Adrenal gland (tissue), 12 donors: Measurements from ENCODE around the gene MAGEA1. TPM values are rescaled to one million over a fixed set of nuclear protein-coding genes. Genes with fewer than 3 reads are reported as not detected.
"Not testable (repeated sequence)": the region's sequence is repeated elsewhere in the genome, so short reads cannot be mapped to it uniquely, and the experiment has no call there.

Experiments used
- DNase-seq, 7 donors: peaks; one replicate each; pipeline ENCODE4 v3.0.0-alpha.2; 2019 to 2020
- H3K27ac ChIP-seq, 5 donors: fragments of 200-600 bp; sonication (generic) in 4 of 5; 1 replicate in 3 of 5; 2 replicates in 2 of 5; pipeline versions ENCODE4 v1.5.1 to v1.8.0; 2016 to 2020; ENCODE audit warnings: mild to moderate bottlenecking in 1 of 5
- H3K27me3 ChIP-seq: fragments of 200-600 bp; 2 replicates; pipeline ENCODE4 v1.8.0; 2021
- H3K36me3 ChIP-seq, 2 donors: fragments of 200-600 bp; replicated peaks in 1 of 2; 1 replicate in 1 of 2; 2 replicates in 1 of 2; pipeline versions ENCODE4 v1.5.1 to v1.8.0; 2018 to 2022
- H3K4me1 ChIP-seq, 2 donors: fragments of 200-600 bp; replicated peaks in 1 of 2; 1 replicate in 1 of 2; 2 replicates in 1 of 2; pipeline versions ENCODE4 v1.5.1 to v1.8.0; 2018 to 2021
- H3K4me3 ChIP-seq, 4 donors: fragments of 200-600 bp; sonication (generic) in 3 of 4; one replicate each; pipeline ENCODE4 v1.5.1; 2016 to 2018
- H3K9me3 ChIP-seq, 3 donors: fragments of 200-600 bp; sonication (generic) in 1 of 3; replicated peaks in 1 of 3; 1 replicate in 2 of 3; 2 replicates in 1 of 3; pipeline versions ENCODE4 v1.5.1 to v1.8.0; 2016 to 2021
- POLR2A ChIP-seq, 2 donors: fragments of 450-650 bp; IDR thresholded peaks; one replicate each; pipeline ENCODE4 v1.6.1; 2017; ENCODE audit warnings: antibody characterized with exemption in 2 of 2, mild to moderate bottlenecking in 2 of 2, moderate library complexity in 1 of 2
- WGBS, 4 donors: extraction: QIAGEN DNeasy Blood & Tissue Kit in 2 of 4; methylation state at CpG; one replicate each; pipeline versions ENCODE4 v1.1.5 to v1.1.7; 2013 to 2017; 5-methylcytosine and 5-hydroxymethylcytosine counted together
- intact Hi-C, 2 donors: fragments of 100-400 bp; cut with DNase I; formaldehyde crosslinking; loops; one replicate each; pipeline versions ENCODE4 v1.14.1 to v1.15.0; 2022 to 2023
- polyA plus RNA-seq, 3 donors: library from polyadenylated mRNA; stranded (reverse); fragments of 200-250 nt in 2 of 3; fragments of 350-450 nt in 1 of 3; fragmentation: Illumina TruSeq in 1 of 3; extraction: RNeasy Lipid Tissue Mini Kit (QIAGEN cat#74804) in 1 of 3; gene quantifications; one replicate each; pipeline ENCODE4 v1.2.3, GENCODE V29; 2013 to 2014
- total RNA-seq, 9 donors: library from RNA; depleted of rRNA in 4 of 9; stranded (reverse); fragments of >200 nt in 4 of 9; fragments of 120-200 nt in 1 of 9; fragmentation: NEBNext Ultra II Directional in 1 of 9; extraction: Animal tissue kit (Norgen Biotek cat#: 25700) in 1 of 9; gene quantifications; one replicate each; pipeline versions ENCODE4 v1.1.0 to v1.2.4, GENCODE V29; 2013 to 2023
- TF ChIP-seq, protein P1 (sequence below), 6 experiments: fragments of 450-650 bp in 4 of 6; fragments of 200-600 bp in 2 of 6; sonication (generic) in 1 of 6; IDR thresholded peaks; 1 replicate in 5 of 6; 2 replicates in 1 of 6; pipeline versions ENCODE4 v1.5.1 to v1.8.0; 2016 to 2021; ENCODE audit warnings: antibody characterized with exemption in 6 of 6, mild to moderate bottlenecking in 2 of 6, moderate library complexity in 1 of 6
- donor health status: healthy with polysubstance abuse.
- donor health status: Bipolar disorder and iron deficiency.
- donor health status: DM: yes; HTN: yes; CAD: no.
- donor health status: DM: no; HTN: no; CAD: no.
- donor health status: DM: no; HTN: no; CAD: no.
- donor health status: DM: yes; HTN: yes; CAD: no.

Gene MAGEA1
- total and polyA plus RNA-seq, 12 donors = not detected

DNA sequence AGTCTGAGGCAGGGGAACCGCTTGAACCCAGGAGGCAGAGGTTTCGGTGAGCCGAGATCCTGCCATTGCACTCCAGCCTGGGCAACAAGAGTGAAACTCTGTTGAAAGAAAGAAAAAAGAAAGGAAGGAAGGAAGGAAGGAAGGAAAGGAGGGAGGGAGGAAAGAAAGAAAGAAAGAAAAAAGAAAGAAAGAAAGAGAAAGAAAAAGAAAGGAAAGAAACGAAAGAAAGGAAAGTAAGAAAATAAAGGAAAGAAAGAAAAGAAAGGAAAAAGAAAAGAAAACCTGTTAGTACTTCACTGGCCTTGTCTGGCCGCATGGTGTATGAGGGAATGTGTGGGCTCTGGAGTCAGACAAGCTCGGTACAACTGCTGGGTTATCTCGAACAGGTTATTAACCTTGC lies 20.8 kb upstream of the MAGEA1 start:
- no peak for TF ChIP-seq POLR2A (IDR thresholded peaks at IDR 0.05)
- TF ChIP-seq, protein P1, sequence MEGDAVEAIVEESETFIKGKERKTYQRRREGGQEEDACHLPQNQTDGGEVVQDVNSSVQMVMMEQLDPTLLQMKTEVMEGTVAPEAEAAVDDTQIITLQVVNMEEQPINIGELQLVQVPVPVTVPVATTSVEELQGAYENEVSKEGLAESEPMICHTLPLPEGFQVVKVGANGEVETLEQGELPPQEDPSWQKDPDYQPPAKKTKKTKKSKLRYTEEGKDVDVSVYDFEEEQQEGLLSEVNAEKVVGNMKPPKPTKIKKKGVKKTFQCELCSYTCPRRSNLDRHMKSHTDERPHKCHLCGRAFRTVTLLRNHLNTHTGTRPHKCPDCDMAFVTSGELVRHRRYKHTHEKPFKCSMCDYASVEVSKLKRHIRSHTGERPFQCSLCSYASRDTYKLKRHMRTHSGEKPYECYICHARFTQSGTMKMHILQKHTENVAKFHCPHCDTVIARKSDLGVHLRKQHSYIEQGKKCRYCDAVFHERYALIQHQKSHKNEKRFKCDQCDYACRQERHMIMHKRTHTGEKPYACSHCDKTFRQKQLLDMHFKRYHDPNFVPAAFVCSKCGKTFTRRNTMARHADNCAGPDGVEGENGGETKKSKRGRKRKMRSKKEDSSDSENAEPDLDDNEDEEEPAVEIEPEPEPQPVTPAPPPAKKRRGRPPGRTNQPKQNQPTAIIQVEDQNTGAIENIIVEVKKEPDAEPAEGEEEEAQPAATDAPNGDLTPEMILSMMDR (IDR thresholded peaks at IDR 0.05) = no peak
- Histone ChIP-seq H3K4me3 (no peak overlapping the region), H3K27ac (no peak overlapping the region), H3K27me3 (peaks cover 18% of the 10 kb centered on the region), H3K36me3 (no peaks in the 10 kb centered on the region), H3K9me3 (no peaks in the 10 kb centered on the region), H3K4me1 (no peaks in the 10 kb centered on the region)
- 83 to 96% (median 85%) methylated on average over 6 to 7 of the region's 7 CpGs for WGBS, 4 donors
- intact Hi-C loops = no loop called here
- DNase-seq = no peak

DNA sequence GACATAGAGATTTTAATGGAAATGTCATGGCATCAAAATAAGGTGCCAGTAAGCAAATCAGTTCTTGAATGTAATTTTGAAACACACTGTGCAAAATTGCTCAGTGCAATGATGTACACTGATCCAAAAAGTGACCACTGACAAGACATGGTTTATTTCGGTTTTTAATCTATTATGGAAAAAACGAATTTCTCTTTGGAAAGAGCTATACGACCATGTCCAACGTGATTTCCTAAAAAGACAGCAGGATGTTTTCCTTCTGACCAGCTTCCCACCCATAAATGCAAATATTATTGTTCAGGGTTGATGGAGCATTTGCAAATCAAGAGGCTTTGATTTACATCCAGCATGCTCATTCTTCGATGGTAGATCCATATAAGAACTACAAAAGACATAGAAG lies 17.1 kb upstream of the MAGEA1 start:
- no peaks in the 10 kb centered on the region for H3K36me3 ChIP-seq
- no peak for DNase-seq
- intact Hi-C loops = no loop called here
- TF ChIP-seq, protein P1 (IDR thresholded peaks at IDR 0.05) = no peak
- H3K4me1 ChIP-seq = no peaks in the 10 kb centered on the region
- H3K27me3 ChIP-seq = peaks cover 2% of the 10 kb centered on the region
- no peak overlapping the region for H3K27ac ChIP-seq
- no peak overlapping the region for H3K4me3 ChIP-seq
- whole genome bisulfite sequencing, 4 donors = 44 to 59% (median 55%) methylated on average over 5 of the region's 5 CpGs
- no peaks in the 10 kb centered on the region for H3K9me3 ChIP-seq

- WGBS, 4 donors = 76 to 89% (median 82%) methylated on average over 3 of the region's 3 CpGs
- DNase-seq = no peak
- Histone ChIP-seq H3K36me3 (no peaks in the 10 kb centered on the region), H3K4me3 (no peak overlapping the region), H3K4me1 (no peaks in the 10 kb centered on the region), H3K27ac (no peak overlapping the region), H3K27me3 (peaks cover 2% of the 10 kb centered on the region), H3K9me3 (no peaks in the 10 kb centered on the region)
- intact Hi-C loops = no loop called here
- TF ChIP-seq, protein P1 (IDR thresholded peaks at IDR 0.05) = no peak
- TF ChIP-seq POLR2A (IDR thresholded peaks at IDR 0.05) = no peak
These were observed 14.4 kb upstream of the MAGEA1 start for GRCh38 chrX:153164733-153165132.

- 67 to 87% (median 77%) methylated on average over 1 to 4 of the region's 4 CpGs for WGBS, 4 donors
- H3K36me3 ChIP-seq, H3K27me3 ChIP-seq, H3K4me1 ChIP-seq, H3K4me3 ChIP-seq, H3K27ac ChIP-seq, DNase-seq, H3K9me3 ChIP-seq, intact Hi-C loops: not testable (repeated sequence)
These were observed 10.7 kb upstream of the MAGEA1 start for GRCh38 chrX:153168423-153168822.

- H3K4me3 ChIP-seq = no peak overlapping the region
- peaks cover 18% of the 10 kb centered on the region for H3K27me3 ChIP-seq
- no peaks in the 10 kb centered on the region for H3K36me3 ChIP-seq
- no peaks in the 10 kb centered on the region for H3K9me3 ChIP-seq
- WGBS, 4 donors = 72 to 87% (median 79%) methylated on average over 4 of the region's 4 CpGs; no CpG with 5 or more reads in 1 of the 4 donors
- intact Hi-C loops = no loop called here
- TF ChIP-seq, protein P1 (IDR thresholded peaks at IDR 0.05) = no peak
- no peak for TF ChIP-seq POLR2A (IDR thresholded peaks at IDR 0.05)
- DNase-seq = no peak
- H3K4me1 ChIP-seq = no peaks in the 10 kb centered on the region
- H3K27ac ChIP-seq = no peak overlapping the region
These were observed 2.7 kb downstream of the MAGEA1 start for GRCh38 chrX:153181822-153182221.
